ENCODE measurements around the gene CCDC201.
"Not testable (repeated sequence)": the region's sequence is repeated elsewhere in the genome, so short reads cannot be mapped to it uniquely, and the experiment has no call there.

The CCDC201 gene

GRCh38 chr7:45813771-45814170, 59.1 kb downstream of the CCDC201 start:
- DNase-seq, result not testable (repeated sequence)

- no peak for DNase-seq
These were observed 59.9 kb downstream of the CCDC201 start for GRCh38 chr7:45812946-45813345.

GRCh38 chr7:45811652-45812234, 61.1 kb downstream of the CCDC201 start:
- DNase-seq, result not testable (repeated sequence)

GRCh38 chr7:45810451-45811005, 62.4 kb downstream of the CCDC201 start:
- not testable (repeated sequence) for DNase-seq

Data from activated naive CD4-positive, alpha-beta T cell (primary cell).